Measurements from ENCODE around the gene CTBP2.

GRCh38 chr10:124936813-124937212 lies 223.6 kb downstream of the CTBP2 start:
- TF ChIP-seq CTCF (IDR thresholded peaks at IDR 0.05; ENCODE audit: low read depth, low read length, poor library complexity, severe bottlenecking), result no peak
- no peak for TF ChIP-seq EZH2phosphoT487 (IDR thresholded peaks at IDR 0.05; ENCODE audit: borderline replicate concordance, low read length)
